HL-60 (cell line): ENCODE data around the gene FMOD.

Source experiments
- DNase-seq, 2 experiments: peaks; one replicate each; pipeline ENCODE4 v3.0.0-alpha.2; 2010 to 2020; ENCODE audit warnings: low read depth in 1 of 2, low spot score in 1 of 2
- H3K27ac ChIP-seq: fragments of 250-450 bp; sonication (Bioruptor Pico); replicated peaks from 2 replicates; pipeline ENCODE4 v1.5.1; 2020; ENCODE audit warnings: mild to moderate bottlenecking, moderate library complexity
- H3K27me3 ChIP-seq: fragments of 250-450 bp; sonication (Bioruptor Pico); 2 replicates; pipeline ENCODE4 v1.5.1; 2021; ENCODE audit warnings: mild to moderate bottlenecking, moderate library complexity; ENCODE audit not compliant: insufficient read depth, poor library complexity, severe bottlenecking
- H3K4me3 ChIP-seq: replicated peaks from 2 replicates; pipeline ENCODE4 v1.5.1; 2011; ENCODE audit warnings: mild to moderate bottlenecking, control low read depth, low read length; ENCODE audit not compliant: insufficient read depth
- CTCF ChIP-seq: IDR thresholded peaks from one replicate; pipeline ENCODE4 v1.5.1; 2011; ENCODE audit warnings: low read length, control low read depth, inconsistent platforms; ENCODE audit not compliant: insufficient read depth
- GABPA ChIP-seq: IDR thresholded peaks from 2 replicates; pipeline ENCODE4 v1.6.1; 2012; ENCODE audit warnings: low read depth
- POLR2AphosphoS5 ChIP-seq: IDR thresholded peaks from 2 replicates; pipeline ENCODE4 v1.6.1; 2012; ENCODE audit warnings: low read depth
- REST ChIP-seq: IDR thresholded peaks from 2 replicates; pipeline ENCODE4 v1.6.1; 2012; ENCODE audit warnings: low read depth; ENCODE audit not compliant: insufficient replicate concordance
- SPI1 ChIP-seq: IDR thresholded peaks from 2 replicates; pipeline ENCODE4 v1.6.1; 2012; ENCODE audit warnings: low read depth, mild to moderate bottlenecking, borderline replicate concordance

The FMOD gene

GRCh38 chr1:203361945-203362719, 11.2 kb upstream of the FMOD start:
- Histone ChIP-seq H3K27ac (no peak overlapping the region), H3K27me3 (peaks cover 2% of the 10 kb centered on the region), H3K4me3 (no peak overlapping the region)
- DNase-seq = peak in 1 of 2 experiments; percentile 54
- TF ChIP-seq GABPA = no peak
- peak; percentile 96 for TF ChIP-seq SPI1
- TF ChIP-seq CTCF = no peak
- TF ChIP-seq POLR2AphosphoS5 = no peak
- TF ChIP-seq REST = no peak

- TF ChIP-seq CTCF = no peak
- no peak for TF ChIP-seq REST
- no peak for TF ChIP-seq POLR2AphosphoS5
- no peak for TF ChIP-seq SPI1
- no peak for TF ChIP-seq GABPA
- no peak overlapping the region for H3K27ac ChIP-seq
- no peak overlapping the region for H3K4me3 ChIP-seq
- H3K27me3 ChIP-seq = peaks cover 2% of the 10 kb centered on the region
- no peak for DNase-seq
Observed at GRCh38 chr1:203360547-203361185, 9.7 kb upstream of the FMOD start.

- no peak for DNase-seq
- Histone ChIP-seq H3K4me3 (no peak overlapping the region), H3K27ac (no peak overlapping the region), H3K27me3 (peaks cover 2% of the 10 kb centered on the region)
- TF ChIP-seq SPI1 = no peak
- no peak for TF ChIP-seq CTCF
- no peak for TF ChIP-seq REST
- TF ChIP-seq GABPA = no peak
- no peak for TF ChIP-seq POLR2AphosphoS5
Observed at GRCh38 chr1:203359010-203359571, 8.2 kb upstream of the FMOD start.
